HepG2 (cell line): Measurements from ENCODE around the gene CRYZL1. TPM values are rescaled to one million over a fixed set of nuclear protein-coding genes. Genes with fewer than 3 reads are reported as not detected.

Experiments used
- ARNTL ChIP-seq: sonication (generic); formaldehyde crosslinking; IDR thresholded peaks from 2 replicates; pipeline ENCODE4 v1.4.0; 2020; ENCODE audit warnings: mild to moderate bottlenecking, missing genetic modification reagents
- CEBPG ChIP-seq: IDR thresholded peaks from 2 replicates; pipeline ENCODE4 v1.6.1; 2016
- CHD4 ChIP-seq: fragments of 200-600 bp; sonication (generic); IDR thresholded peaks from 2 replicates; pipeline ENCODE4 v1.7.0; 2017; ENCODE audit warnings: mild to moderate bottlenecking, low read length, borderline replicate concordance
- IRF1 ChIP-seq: sonication (generic); formaldehyde crosslinking; IDR thresholded peaks from 2 replicates; pipeline ENCODE4 v1.4.0; 2020; ENCODE audit warnings: low read depth, mild to moderate bottlenecking, missing genetic modification reagents
- KDM2A ChIP-seq: sonication (generic); formaldehyde crosslinking; IDR thresholded peaks from 2 replicates; pipeline ENCODE4 v1.4.0; 2020; ENCODE audit warnings: low read depth, missing genetic modification reagents, borderline replicate concordance
- MAFG ChIP-seq: sonication (generic); formaldehyde crosslinking; IDR thresholded peaks from 2 replicates; pipeline ENCODE4 v1.5.1; 2020; ENCODE audit warnings: mild to moderate bottlenecking, missing genetic modification reagents
- MXD1 ChIP-seq: sonication (generic); formaldehyde crosslinking; IDR thresholded peaks from 2 replicates; pipeline ENCODE4 v1.4.0; 2020; ENCODE audit warnings: mild to moderate bottlenecking, missing genetic modification reagents
- MXD3 ChIP-seq: IDR thresholded peaks from 2 replicates; pipeline ENCODE4 v1.6.1; 2016; ENCODE audit warnings: mild to moderate bottlenecking, missing biosample characterization, missing genetic modification reagents
- NR2F2 ChIP-seq: IDR thresholded peaks from 2 replicates; pipeline ENCODE4 v1.6.1; 2012; ENCODE audit warnings: low read depth, inconsistent platforms, borderline replicate concordance
- RELA ChIP-seq: sonication (generic); formaldehyde crosslinking; IDR thresholded peaks from 2 replicates; pipeline ENCODE4 v1.4.0; 2020; ENCODE audit warnings: missing genetic modification reagents
- SIN3A ChIP-seq: IDR thresholded peaks from 2 replicates; pipeline ENCODE4 v1.6.1; 2011; ENCODE audit warnings: low read depth, mild to moderate bottlenecking, control low read depth, low read length, borderline replicate concordance
- SRY ChIP-seq: sonication (generic); formaldehyde crosslinking; IDR thresholded peaks from 2 replicates; pipeline ENCODE4 v1.8.0; 2022; ENCODE audit warnings: mild to moderate bottlenecking, missing genetic modification reagents
- ZBTB34 ChIP-seq: sonication (generic); formaldehyde crosslinking; IDR thresholded peaks from 2 replicates; pipeline ENCODE4 v1.8.0; 2022; ENCODE audit warnings: mild to moderate bottlenecking, missing genetic modification reagents
- ZMYM4 ChIP-seq: sonication (generic); formaldehyde crosslinking; IDR thresholded peaks from 2 replicates; pipeline ENCODE4 v1.8.1; 2023; ENCODE audit warnings: mild to moderate bottlenecking, missing genetic modification reagents
- ZNF510 ChIP-seq: sonication (generic); formaldehyde crosslinking; IDR thresholded peaks from 2 replicates; pipeline ENCODE4 v1.4.0; 2020; ENCODE audit warnings: low read depth, mild to moderate bottlenecking, missing genetic modification reagents
- ZNF570 ChIP-seq: sonication (generic); formaldehyde crosslinking; IDR thresholded peaks from 2 replicates; pipeline ENCODE4 v1.4.0; 2020; ENCODE audit warnings: mild to moderate bottlenecking, missing genetic modification reagents, borderline replicate concordance
- polyA plus RNA-seq, 8 experiments: library from polyadenylated mRNA; depleted of rRNA in 3 of 8; stranded (reverse) in 7 of 8; unstranded in 1 of 8; fragments of >200 nt; fragmentation: Illumina TruSeq in 4 of 8; extraction: Trizol in 4 of 8; gene quantifications; 2 replicates each; pipeline versions ENCODE4 v1.2.1 to v1.2.3, GENCODE V29; 2011 to 2016; ENCODE audit warnings: low read depth in 4 of 8, missing spikeins in 1 of 8, mixed read lengths in 1 of 8; ENCODE audit not compliant: insufficient read depth in 1 of 8
- total RNA-seq, 5 experiments: library from RNA; depleted of rRNA; stranded (reverse); fragments of >200 nt; fragmentation: Illumina TruSeq; extraction: Trizol; gene quantifications; 2 replicates each; pipeline ENCODE4 v1.2.3, GENCODE V29; 2016; ENCODE audit warnings: low read depth in 1 of 5
- TF ChIP-seq, protein P1 (sequence below): IDR thresholded peaks from 2 replicates; pipeline ENCODE4 v1.6.1; 2016; ENCODE audit warnings: missing compliant biosample characterization, missing genetic modification reagents, borderline replicate concordance
- TF ChIP-seq, protein P2 (sequence below): sonication (generic); formaldehyde crosslinking; IDR thresholded peaks from 2 replicates; pipeline ENCODE4 v1.4.0; 2020; ENCODE audit warnings: missing genetic modification reagents

CRYZL1 gene
- total and polyA plus RNA-seq, 2 of the 13 experiments (the other 11 are each of a cell fraction or from before 2014, with no cell fraction given) = 20.3 to 27.7 TPM

DNA sequence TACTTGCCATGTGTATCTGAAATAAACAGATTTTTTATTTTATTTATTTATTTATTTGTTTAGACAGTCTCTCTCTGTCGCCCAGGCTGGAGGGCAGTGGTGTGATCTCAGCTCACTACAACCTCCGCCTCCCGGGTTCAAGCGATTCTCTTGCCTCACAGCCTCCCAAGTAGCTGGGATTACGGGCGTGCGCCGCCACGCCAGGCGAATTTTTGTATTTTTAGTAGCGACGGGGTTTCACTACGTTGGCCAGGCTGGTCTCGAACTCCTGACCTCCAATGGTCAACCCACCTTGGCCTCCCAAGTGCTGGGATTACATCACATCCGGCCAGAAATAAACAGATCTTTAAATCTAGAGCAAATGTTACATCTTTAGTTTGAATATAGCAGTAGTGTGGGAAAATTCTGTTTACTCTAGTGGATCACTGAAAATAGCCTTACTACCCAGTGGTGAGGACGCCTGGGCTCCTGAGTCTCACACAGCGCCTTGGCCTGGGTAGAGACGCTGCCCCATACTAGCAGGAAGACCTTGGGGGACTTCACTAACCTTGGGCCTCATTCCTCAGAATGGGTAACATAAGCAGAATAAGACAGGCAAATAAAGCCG is 100.3 kb downstream of the CRYZL1 start (continued):
- no peak for TF ChIP-seq NR2F2
- TF ChIP-seq MXD1 (CRISPR knock-in tag) = no peak
- TF ChIP-seq SRY (CRISPR knock-in tag) = no peak
- no peak for TF ChIP-seq SIN3A
- no peak for TF ChIP-seq IRF1 (CRISPR knock-in tag)
- no peak for TF ChIP-seq MXD3 (CRISPR knock-in tag)
- TF ChIP-seq ZMYM4 (CRISPR knock-in tag) = peak; percentile 22; the same call in 1 of the 2 replicates
- 0 out of 2 replicates have a peak, but pooled peaks have one; percentile 1 for TF ChIP-seq ARNTL (CRISPR knock-in tag)
- peak; percentile 55; the same call in 1 of the 2 replicates for TF ChIP-seq CHD4
- TF ChIP-seq ZBTB34 (CRISPR knock-in tag) = 0 out of 2 replicates have a peak, but pooled peaks have one; percentile 35
- TF ChIP-seq MAFG (CRISPR knock-in tag) = no peak
- TF ChIP-seq ZNF570 (CRISPR knock-in tag) = no peak
- TF ChIP-seq RELA (CRISPR knock-in tag) = no peak
- TF ChIP-seq, protein P1, sequence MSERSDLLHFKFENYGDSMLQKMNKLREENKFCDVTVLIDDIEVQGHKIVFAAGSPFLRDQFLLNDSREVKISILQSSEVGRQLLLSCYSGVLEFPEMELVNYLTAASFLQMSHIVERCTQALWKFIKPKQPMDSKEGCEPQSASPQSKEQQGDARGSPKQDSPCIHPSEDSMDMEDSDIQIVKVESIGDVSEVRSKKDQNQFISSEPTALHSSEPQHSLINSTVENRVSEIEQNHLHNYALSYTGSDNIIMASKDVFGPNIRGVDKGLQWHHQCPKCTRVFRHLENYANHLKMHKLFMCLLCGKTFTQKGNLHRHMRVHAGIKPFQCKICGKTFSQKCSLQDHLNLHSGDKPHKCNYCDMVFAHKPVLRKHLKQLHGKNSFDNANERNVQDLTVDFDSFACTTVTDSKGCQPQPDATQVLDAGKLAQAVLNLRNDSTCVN = no peak
- no peak for TF ChIP-seq ZNF510
- TF ChIP-seq KDM2A (CRISPR knock-in tag) = 0 out of 2 replicates have a peak, but pooled peaks have one; percentile 31
- peak; percentile 70 for TF ChIP-seq CEBPG (CRISPR knock-in tag)
- TF ChIP-seq, protein P2, sequence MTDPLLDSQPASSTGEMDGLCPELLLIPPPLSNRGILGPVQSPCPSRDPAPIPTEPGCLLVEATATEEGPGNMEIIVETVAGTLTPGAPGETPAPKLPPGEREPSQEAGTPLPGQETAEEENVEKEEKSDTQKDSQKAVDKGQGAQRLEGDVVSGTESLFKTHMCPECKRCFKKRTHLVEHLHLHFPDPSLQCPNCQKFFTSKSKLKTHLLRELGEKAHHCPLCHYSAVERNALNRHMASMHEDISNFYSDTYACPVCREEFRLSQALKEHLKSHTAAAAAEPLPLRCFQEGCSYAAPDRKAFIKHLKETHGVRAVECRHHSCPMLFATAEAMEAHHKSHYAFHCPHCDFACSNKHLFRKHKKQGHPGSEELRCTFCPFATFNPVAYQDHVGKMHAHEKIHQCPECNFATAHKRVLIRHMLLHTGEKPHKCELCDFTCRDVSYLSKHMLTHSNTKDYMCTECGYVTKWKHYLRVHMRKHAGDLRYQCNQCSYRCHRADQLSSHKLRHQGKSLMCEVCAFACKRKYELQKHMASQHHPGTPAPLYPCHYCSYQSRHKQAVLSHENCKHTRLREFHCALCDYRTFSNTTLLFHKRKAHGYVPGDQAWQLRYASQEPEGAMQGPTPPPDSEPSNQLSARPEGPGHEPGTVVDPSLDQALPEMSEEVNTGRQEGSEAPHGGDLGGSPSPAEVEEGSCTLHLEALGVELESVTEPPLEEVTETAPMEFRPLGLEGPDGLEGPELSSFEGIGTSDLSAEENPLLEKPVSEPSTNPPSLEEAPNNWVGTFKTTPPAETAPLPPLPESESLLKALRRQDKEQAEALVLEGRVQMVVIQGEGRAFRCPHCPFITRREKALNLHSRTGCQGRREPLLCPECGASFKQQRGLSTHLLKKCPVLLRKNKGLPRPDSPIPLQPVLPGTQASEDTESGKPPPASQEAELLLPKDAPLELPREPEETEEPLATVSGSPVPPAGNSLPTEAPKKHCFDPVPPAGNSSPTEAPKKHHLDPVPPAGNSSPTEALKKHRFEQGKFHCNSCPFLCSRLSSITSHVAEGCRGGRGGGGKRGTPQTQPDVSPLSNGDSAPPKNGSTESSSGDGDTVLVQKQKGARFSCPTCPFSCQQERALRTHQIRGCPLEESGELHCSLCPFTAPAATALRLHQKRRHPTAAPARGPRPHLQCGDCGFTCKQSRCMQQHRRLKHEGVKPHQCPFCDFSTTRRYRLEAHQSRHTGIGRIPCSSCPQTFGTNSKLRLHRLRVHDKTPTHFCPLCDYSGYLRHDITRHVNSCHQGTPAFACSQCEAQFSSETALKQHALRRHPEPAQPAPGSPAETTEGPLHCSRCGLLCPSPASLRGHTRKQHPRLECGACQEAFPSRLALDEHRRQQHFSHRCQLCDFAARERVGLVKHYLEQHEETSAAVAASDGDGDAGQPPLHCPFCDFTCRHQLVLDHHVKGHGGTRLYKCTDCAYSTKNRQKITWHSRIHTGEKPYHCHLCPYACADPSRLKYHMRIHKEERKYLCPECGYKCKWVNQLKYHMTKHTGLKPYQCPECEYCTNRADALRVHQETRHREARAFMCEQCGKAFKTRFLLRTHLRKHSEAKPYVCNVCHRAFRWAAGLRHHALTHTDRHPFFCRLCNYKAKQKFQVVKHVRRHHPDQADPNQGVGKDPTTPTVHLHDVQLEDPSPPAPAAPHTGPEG (CRISPR knock-in tag) = no peak
